Measurements from ENCODE around the gene STIM2. TPM values are rescaled to one million over a fixed set of nuclear protein-coding genes. Genes with fewer than 3 reads are reported as not detected.

Gene STIM2
- total and polyA plus RNA-seq, 2 of the 4 experiments (the other 2 are of a cell fraction), result 16.1 to 27.6 TPM

DNA sequence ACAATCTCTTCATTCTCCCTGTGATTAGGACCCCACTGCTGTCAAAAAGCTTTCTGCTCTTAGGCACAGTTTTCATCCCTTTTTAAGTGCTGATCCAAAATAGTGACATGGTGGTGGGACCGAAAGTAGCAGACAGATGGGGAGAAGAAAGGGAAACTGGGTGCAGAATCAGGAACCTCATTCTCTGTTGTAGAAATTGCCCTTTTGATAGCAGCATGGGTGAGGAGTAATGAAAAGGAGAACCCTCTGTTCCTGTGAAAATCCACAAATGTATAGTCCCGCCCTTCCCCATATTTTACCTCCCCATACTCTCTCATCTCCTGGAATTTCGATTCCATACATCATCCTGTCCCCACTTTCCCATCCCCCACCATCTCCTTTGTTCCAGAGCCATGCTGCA is 126.5 kb downstream of the STIM2 start:
- DNase-seq (no peak), ATAC-seq (ENCODE audit: low read depth) (no peak)
- Histone ChIP-seq H3K23ac (ENCODE audit: low read depth, low read length) (no peak overlapping the region), H3K4ac (ENCODE audit: low read depth, low read length) (no peak overlapping the region), H3K36me3 (ENCODE audit: control insufficient read depth, insufficient read depth, low read length) (no peaks in the 10 kb centered on the region), H3K79me1 (ENCODE audit: low read depth in 1 of 2, low read length in 2 of 2) (no peaks in the 10 kb centered on the region; a peak in 1 of 4 replicates), H2AK9ac (replicated peaks; ENCODE audit: low read depth, low read length, poor library complexity) (no peak overlapping the region), H2BK15ac (ENCODE audit: low read depth, low read length) (no peak overlapping the region), H2BK5ac (ENCODE audit: low read depth, low read length, poor library complexity, severe bottlenecking) (no peak overlapping the region), H4K20me1 (ENCODE audit: insufficient read depth, low read length) (no peaks in the 10 kb centered on the region), H3K9ac (ENCODE audit: low read depth, low read length) (no peak overlapping the region), H2AK5ac (ENCODE audit: low read depth, low read length) (no peak overlapping the region), H3K4me2 (ENCODE audit: low read depth, low read length) (no peak overlapping the region), H3K18ac (ENCODE audit: low read depth, low read length) (no peak overlapping the region), H3K9me1 (ENCODE audit: insufficient read depth, low read length) (no peaks in the 10 kb centered on the region), H2AFZ (replicated peaks; ENCODE audit: low read length, poor library complexity) (no peak overlapping the region), H3K27me3 (ENCODE audit: control insufficient read depth, insufficient read depth, low read length) (no peaks in the 10 kb centered on the region), H4K91ac (ENCODE audit: insufficient read depth, low read depth, low read length) (no peak overlapping the region), H4K8ac (ENCODE audit: low read depth in 2 of 2, low read length in 2 of 2) (no peak overlapping the region), H3K4me1 (ENCODE audit: control insufficient read depth, insufficient read depth, low read length) (no peaks in the 10 kb centered on the region), H4K5ac (ENCODE audit: low read depth, low read length) (no peak overlapping the region), H2BK120ac (ENCODE audit: low read depth, low read length) (no peak overlapping the region), H3K14ac (replicated peaks; ENCODE audit: low read depth, low read length) (no peak overlapping the region), H3K27ac (ENCODE audit: insufficient read depth, low read length) (no peak overlapping the region), H3K56ac (ENCODE audit: extremely low read depth, insufficient read depth, low read length) (no peak overlapping the region), H3K9me3 (ENCODE audit: control insufficient read depth, insufficient read depth, low read length) (no peaks in the 10 kb centered on the region), H2BK20ac (ENCODE audit: low read depth, low read length) (no peak overlapping the region), H3K4me3 (ENCODE audit: insufficient read depth, low read depth, low read length) (no peak overlapping the region)
- TF ChIP-seq ELK1 (IDR thresholded peaks at IDR 0.05; ENCODE audit: borderline replicate concordance, low read depth, low read length), result no peak
- no peak for TF ChIP-seq NFE2L2 (IDR thresholded peaks at IDR 0.05; ENCODE audit: low read depth, low read length)
- dilution Hi-C loops (cut with HindIII; ENCODE audit: low sequenced_read_pairs, unreplicated experiment), result no loop called here
- POLR2A ChIA-PET (ENCODE audit: unreplicated experiment), result no interaction called here
- WGBS, 2 experiments (ENCODE audit: extremely low coverage in 2 of 2, insufficient read length in 1 of 2), result no CpG with 5 or more reads among the region's 3 CpGs
- intact Hi-C loops (cut with micrococcal nuclease), result no loop called here
- no TSS peak for BruUV-seq (replicated peaks)
- CTCF ChIA-PET, result interaction anchor here (0.6 kb wide), 1 partner anchor 122 kb away, joined by 3 read pairs; no protein-coding TSS in a partner anchor
- in situ Hi-C loops (cut with MboI; ENCODE audit: low sequenced_read_pairs), result no loop called here
